ENCODE results near the gene B3GAT3.
"Not testable (repeated sequence)": the region's sequence is repeated elsewhere in the genome, so short reads cannot be mapped to it uniquely, and the experiment has no call there.

Gene B3GAT3

DNA sequence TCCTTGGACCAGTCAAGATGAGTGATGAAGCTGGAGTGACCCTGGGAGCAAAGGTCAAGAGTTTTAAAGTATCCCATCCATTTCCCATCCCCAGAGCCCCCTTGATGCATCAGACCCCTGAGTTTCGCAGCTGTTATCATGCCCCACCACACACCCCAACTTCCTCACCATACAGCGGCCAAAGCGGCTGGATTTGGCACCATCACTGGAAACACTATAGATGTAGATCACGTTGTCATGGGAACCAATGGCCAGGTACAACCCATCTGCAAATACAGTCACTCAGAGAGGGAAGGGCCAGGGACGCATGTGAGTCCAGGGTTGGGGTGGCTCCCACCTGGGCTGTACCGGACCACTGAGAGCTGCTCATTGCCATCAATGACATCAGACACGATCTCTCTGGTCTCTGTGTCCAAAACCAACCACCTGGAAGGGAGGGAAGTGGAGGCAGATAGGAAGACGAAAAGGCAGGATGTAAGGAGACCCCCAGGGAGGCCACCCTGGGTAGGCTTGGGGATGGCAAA, 17.9 kb downstream of the B3GAT3 start:
- DNase-seq (ENCODE audit: low spot score): no peak

DNA sequence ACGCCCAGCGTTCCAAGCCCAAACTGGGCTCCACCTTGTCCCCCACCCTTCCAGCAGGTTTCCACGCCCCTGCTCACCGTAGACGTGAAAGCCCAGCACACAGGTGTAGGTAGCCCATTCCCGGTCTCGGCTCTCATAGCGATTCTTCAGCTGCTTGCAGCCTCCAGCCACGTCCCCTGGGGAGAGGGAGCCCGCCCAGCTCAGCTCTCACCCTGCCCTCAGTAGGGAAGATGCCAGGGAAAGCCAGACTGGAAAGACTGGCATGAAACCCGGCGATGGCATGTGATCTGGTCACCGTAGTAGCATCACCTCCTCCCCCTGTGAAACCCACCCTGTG, 18.7 kb downstream of the B3GAT3 start:
- DNase-seq (ENCODE audit: low spot score): no peak

DNA sequence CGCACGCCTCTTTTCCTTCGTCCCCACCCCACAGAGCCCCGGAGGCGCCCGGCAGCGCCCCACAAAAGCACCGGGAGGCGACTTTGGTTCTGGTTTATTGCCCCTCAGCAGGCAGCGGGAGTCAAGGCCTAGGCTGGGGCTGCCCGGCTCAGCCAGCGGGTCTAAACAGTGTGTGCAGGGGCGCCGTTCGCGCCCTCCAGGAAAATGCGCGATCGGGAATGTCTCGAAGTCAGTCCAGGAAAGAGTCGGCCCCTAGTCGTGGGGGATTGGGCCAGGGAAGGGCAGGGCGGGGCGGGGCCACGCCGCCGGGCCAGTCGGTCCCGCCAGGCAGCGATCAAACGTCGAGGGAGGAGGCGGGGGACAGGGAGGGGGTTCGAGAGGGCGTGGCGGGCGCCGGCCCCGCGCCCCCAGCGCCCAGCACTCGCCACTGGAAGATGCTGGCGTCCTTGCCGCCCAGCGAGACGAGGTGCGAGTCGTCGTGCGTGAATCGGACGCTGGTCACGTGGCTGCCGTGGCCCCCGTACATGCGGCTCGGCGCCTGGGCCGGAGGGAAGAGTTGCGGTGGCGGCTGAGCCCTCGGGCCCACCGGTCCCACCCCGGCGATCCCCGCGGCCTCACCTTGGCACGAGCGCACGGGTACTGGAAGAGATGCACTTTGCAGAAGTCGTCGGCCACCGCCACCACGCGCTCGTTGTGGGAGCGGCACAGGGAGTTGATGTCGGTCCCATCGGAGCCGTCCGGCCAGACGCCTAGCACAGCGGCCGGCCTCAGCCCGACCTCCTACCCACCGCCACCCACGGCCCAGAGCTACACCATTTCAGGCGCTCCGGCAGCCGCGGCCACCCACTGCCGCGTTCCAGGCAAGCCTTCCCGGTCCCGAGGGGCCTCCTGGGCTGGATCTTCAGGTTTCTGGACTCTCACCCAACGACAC, 19.4 kb downstream of the B3GAT3 start:
- DNase-seq (ENCODE audit: low spot score): peak; percentile 82

DNA sequence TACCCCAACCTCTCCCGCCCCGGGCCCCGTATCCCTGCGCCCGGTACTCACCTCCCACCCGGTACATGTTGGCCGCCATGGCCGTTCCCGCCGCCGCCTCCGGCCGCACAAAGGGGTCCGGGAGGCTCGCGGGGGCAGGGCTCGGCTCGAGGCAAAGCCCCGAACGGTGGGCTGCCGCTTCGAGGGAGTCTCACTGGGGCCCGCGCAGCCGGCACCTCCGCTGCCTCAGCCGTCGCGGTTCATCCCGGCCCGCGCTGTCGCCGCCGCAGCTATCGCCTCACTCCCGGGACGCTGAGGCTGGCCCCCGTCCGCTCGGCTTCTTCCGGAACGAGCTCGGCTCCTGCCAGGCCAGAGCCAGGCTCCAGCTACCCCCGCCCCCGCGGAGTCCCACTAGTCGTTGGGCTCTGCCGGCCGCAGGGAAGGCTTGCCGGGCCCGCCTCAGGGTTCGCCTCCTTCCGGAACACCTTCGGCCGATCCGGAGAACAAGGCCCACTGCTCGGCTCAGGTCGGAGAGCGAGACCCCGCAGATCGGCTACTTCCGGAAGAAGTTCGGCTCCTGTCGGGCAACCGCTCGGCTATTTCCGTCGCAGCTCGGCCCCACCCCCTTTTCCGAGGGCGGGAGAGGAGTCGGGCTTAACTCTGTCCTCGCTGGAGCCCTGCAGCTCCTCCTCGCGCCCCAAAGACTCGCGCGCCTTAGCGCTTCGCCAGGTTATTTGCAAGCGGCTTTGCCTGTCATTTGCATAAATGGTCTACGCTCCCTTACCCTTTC, 20.2 kb downstream of the B3GAT3 start, which contains the start of gene MTA2:
Gene MTA2 (minus strand): TSS at position 494 of the 769 bp plus-strand sequence. CDS start 415 bp downstream, at position 79.
- DNase-seq (ENCODE audit: low spot score): peak; percentile 98

DNA sequence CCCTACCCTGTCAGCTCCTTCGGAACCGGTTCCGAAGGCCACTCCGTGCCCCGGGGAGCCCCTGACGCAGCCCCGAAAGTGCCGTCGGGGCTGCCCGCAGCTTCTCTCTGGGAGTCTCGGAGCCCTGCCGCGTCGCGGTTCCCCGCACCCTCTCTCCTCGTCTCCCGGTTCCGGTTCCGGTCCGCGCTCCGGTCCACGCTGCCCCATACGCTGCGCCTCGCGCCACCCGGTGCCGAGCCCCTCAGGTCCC, 20.7 kb downstream of the B3GAT3 start:
- DNase-seq (ENCODE audit: low spot score): no peak

DNA sequence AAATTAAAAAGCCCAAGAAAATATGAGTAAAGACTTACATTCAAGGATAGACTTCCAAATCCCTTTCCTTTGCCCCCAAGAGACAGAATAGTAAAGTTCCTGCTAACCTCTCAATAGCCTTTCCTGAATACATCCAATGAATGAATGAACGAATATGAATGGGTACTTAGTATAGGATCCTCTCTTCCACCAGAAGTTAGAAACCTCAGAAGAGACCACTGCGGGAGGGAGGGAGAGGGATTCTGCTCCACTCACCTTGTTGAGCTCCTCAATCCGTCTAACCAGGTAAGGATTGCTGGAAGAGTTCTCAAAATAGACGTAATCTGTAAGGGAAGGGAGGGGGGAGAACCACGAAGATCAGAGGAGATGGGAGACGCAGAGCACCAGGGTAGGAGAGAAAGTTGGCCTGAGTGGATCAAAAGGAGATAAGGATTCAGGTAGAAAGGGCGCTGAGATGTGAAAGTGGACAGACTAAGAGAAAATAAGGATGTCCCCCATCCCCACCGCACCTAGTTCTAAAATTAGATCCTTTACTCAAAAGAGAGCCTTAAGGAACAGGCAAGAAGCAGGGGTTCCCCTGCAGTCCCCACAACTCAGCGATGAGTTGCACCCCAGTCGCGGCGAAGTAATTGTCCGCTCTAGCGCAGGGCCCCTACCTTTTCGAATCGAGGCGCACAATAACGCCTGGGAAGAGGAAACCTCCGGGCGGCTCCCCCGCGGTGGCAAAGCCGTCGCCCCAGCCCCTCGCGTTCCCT, 21.2 kb downstream of the B3GAT3 start:
- no peak for DNase-seq (ENCODE audit: low spot score)

DNA sequence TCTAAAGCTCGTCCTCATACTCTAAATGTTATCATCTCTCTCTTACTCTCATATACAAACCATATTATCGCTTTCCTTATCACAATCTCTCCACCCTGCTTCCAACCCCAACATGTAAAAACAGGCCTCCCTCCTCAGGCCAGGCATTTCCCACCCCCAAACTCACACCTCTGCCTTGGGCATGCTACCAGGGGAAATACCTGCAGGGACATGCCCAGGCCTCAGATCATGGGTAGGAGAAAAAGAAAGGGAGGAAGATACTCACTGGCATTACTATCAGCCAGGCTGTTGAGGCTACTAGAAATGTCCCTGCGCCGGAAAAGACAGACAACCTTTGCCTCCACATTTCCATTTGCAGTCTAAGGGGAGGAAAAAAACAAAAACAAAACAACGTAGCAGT, 21.9 kb downstream of the B3GAT3 start:
- no peak for DNase-seq (ENCODE audit: low spot score)

DNA sequence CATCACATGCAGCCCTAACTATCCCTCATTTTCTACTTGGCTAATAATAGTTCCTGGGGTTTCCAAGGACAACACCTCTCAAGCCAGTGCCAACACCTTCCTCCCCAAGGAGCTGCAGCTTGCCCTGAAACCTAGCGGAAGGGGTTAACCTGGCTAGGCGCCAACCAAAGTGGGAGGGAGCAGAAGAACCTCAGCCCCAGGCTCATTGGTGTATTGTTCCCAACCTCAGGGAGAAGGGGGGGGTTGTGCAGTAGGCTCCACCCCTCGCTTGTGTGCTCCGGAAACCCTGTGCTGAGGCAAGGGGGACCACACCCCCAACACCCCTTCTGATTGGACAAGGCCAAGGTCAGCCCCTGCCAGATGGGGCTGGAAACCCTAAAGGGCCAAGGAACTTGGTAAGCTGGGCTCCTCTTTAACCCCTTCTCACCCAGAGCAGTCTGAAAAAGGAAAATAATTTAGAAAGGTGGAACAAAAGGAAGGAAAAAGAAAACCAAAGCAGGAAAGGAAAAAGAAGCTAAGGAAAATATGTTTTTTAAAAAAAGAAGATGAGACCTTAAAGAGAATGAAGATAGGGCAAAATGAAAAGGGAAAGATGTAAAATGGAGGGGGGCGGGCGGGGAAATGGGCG, 22.6 kb downstream of the B3GAT3 start:
- DNase-seq (ENCODE audit: low spot score): peak; percentile 99

DNA sequence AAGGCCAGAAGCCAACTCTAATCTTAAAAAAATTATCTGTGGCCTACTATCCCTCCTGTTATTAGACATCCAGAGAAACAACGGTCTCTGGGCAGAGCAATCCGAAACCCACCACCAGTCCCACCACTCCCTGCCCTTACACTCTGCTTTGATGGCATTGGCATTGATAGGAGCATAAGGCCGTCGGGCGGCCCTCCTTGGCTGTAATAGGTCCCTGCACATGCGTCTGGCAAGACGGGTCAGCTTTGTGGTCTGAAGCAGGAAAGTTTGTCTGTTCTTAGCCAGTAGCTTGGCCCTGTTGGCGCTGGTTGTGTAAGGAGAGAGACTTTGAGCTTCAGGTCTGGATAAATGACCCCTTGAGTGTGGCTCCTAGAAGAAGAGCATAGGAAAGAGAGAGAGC, 26.7 kb downstream of the B3GAT3 start:
- no peak for DNase-seq (ENCODE audit: low spot score)

DNA sequence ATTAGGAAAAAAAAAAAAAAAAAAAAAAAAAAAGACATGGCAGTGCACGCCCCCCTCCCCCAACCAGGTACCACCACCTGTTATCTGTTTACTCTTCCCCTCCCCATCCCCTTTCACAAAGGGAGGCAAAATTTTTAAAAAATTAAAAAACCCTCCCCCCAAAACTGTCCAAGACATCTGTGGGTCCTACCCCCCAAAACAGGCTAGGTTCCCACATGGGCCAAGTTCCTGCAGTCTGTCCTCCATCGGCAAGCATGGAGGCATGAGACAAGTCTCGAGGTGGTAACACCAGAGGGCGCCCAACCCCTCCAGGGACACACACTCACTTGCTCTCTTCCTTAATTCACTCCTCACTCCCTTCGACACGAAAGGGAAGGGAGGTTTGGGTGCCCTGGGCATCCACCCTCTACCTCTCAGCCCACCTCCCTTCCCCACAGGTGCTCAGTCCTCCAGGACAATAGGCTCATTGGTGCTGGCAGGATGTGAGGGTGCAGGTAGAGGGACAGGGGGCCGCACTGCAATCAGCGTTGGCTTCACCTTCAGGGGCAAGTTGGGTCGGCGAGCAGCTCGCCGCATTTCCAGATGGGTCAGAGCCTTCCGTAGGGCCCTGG, 28.2 kb downstream of the B3GAT3 start:
- peak; percentile 76 for DNase-seq (ENCODE audit: low spot score)

DNA sequence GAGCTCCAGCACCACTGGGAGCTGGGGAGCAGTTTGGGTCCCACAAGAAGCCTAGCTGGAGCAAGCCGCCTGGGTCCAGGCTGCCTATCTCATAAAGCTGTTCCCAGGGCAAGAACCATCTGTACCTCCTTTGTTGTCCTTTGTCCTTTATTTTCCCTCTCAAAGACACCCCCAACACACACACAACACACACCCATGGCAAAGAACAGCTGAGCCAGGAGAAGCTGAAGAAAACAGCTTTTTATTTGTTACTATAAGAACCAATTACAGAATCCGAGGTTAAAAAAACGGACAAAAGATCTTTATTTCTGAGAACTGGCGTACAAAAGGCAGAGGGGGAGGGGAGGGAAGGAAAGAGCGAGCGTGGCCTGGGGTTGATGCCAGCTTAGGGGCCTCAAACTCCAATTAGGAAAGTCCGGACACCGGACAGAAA, 28.8 kb downstream of the B3GAT3 start:
- no peak for DNase-seq (ENCODE audit: low spot score)

DNA sequence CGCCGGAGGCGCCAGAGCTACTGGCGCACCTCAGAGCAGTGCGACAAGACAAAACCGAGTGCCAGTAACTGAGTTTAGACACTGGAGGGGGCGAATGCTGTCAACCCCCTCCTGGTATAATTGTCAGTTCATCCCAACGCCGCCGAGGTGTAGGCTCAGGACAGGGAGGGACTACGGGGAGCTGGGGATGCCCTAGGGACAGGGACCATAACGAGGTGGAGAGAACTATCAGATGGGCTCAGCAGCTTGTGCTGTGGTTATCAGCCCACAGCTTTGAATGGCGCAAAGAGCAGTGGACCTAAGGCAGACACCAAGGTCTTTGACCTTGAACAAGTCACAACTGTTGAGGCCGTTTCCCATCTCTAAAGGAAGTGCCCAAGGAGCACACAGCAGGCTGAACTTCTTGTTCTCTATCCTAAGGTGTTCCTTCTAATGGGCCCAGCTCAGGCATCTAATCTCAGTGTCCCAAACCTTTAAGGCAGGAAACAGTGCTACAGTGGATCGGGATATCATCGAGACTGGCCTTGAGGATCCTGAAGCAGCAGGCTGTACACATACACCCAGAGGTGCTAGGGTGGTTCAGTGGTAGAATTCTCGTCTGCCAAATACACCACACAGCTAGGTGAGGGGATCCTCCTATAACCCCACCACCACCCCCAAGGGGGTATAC, 29.5 kb downstream of the B3GAT3 start:
- no peak for DNase-seq (ENCODE audit: low spot score)

DNA sequence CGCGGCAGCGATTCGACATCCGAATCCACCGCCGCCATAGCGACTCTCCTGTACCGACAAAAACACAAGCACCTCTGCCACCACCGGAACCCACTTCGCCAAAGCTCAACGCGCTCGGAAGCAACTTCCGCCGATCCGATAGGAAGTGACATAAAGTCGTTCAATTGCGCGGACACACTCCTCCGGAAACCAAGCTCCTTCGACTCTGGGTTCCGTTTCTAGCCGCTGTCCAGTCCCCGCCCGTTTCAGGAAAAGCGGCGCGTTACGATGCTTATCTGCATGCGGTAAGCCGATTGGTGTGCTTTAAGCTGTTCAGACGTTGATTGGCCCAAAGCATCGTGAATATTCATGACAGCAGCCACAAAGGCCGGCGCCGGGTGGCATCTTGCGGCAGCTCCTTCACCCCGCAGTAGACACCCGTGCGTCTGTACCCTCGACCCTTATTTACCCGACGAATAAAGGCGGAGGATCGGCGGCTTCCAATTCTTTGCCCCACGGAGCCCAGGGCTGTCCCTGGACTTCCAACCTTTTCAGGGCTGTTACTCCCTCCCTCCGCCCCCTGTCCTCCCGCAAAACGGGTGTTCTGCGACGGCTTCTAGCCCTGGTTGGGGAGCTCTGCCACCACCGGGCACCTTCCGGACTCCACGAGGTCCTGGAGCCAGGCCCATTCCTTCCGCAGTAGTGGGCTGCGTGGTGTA, 30.2 kb downstream of the B3GAT3 start, which contains the start of gene TUT1:
Gene TUT1 (minus strand): TSS at position 76 of the 698 bp plus-strand sequence. CDS start 38 bp downstream, at position 38.
- peak; percentile 100 for DNase-seq (ENCODE audit: low spot score)

DNA sequence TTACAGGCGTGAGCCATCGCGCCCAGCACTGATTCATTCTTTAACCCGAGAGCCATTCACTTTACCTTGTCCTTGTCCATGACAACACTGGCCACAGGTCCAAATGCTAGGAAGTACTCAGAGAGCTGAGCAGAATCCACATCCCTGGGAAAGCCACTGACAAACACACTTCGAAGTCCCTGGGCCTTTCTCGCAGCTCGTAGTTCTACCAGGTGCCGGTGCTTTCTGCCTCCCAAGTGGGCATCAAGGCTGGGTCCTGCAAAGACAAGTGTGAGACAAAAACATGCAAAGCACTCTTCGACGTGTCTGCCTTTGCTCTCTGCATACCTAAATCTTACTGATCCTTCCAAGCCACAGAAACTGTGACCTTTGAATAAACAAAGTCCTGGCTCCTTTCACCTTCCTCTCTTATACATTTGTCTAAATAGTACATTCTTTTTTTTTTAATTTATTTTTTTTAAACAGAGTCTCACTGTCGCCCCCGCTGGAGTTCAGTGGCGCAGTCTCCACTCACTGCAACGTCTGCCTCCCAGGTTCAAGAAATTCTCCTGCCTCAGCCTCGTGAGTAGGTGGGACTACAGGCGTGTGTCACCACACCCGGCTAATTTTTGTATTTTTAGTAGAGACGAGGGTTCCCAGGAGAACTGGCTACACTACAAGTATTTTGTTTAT, 32.7 kb downstream of the B3GAT3 start:
- peak; percentile 56 for DNase-seq (ENCODE audit: low spot score)

DNA sequence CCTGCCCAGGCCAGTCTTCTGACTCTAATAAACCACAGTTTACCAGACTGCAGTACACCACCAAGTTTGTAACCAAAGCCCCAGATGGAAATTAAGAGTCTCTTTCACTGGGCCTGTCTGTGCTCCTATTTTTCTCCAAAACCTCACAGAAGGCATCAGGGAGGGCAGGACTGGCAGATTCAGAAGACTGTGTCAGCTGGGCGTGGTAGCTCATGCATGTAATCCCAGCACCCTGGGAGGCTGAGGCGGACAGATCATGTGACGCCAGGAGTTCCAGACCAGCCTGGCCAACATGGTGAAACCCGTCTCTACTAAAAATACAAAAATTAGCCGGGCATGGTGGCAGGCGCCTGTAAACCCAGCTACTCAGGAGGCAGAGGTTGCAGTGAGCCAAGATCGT, 36.4 kb downstream of the B3GAT3 start:
- not testable (repeated sequence) for DNase-seq (ENCODE audit: low spot score)

DNA sequence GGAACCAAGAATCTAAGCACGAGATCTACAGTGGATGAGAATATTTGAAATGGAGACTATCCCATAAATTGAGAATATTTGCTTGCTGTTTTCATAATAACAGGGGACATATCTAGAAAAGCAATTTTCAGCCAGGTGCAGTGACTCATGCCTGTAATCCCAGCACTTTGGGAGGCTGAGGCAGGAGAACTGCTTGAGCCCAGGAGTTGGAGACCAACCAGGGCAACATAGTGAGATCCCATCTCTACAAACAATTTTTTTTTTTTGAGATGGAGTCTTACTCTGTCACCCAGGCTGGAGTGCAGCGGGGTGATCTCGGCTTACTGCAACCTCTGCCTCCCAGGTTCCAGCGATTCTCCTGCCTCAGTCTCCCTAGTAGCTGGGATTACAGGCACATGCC, 40.1 kb downstream of the B3GAT3 start:
- DNase-seq (ENCODE audit: low spot score): not testable (repeated sequence)

DNA sequence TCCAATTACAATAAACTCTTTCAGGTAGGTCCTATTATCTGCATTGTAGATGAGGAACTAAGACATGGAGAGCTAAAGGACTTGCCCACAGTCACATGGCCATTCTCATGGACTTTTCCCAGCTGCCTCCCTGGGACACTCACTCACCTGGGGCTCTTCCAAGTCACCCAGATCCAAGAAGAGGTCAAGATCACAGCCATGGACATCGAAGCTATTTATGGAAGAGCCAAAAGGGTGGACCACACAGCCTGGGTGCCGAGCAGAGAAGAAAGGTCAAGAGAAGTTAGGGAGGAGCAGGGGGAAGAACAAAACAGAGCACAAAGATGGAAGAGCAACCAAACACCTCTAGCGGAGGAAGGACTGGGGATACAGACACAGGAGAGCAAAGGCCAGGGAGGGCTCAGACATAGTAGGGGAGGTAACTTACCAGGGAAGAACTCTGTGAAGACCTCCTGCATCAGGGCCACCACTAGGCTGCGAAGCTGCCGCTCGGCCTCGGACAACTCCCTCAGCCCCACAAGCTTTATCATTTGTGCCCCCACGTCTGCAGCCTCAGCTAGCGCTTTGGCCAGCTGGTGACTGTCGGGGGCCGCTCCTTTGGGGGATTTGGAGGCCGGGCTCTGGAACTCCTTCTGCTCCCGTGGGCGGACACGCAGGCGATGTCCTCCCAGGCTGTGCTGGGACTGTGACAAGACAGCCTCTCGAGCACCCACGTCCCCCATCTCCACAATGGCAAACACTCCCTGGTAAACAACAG, 40.6 kb downstream of the B3GAT3 start:
- DNase-seq (ENCODE audit: low spot score): no peak

DNA sequence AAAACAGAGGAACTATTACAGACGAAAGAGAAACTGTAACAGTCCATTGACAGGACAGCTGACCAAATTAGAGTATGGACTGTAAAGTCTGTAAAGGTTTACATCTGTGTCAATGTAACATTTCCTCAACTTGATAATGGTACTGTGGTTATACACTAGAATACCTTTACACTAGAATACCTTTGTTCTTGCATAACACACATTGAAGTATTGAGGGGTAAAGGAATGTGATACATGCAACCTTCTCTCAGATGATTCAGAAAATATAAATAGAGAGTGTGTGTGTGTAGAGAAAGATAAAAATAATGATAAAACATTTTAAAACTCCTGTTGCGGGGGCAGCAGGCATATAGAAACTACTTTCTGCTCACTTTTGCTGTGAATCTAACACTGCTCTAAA, 42.5 kb downstream of the B3GAT3 start:
- no peak for DNase-seq (ENCODE audit: low spot score)

DNA sequence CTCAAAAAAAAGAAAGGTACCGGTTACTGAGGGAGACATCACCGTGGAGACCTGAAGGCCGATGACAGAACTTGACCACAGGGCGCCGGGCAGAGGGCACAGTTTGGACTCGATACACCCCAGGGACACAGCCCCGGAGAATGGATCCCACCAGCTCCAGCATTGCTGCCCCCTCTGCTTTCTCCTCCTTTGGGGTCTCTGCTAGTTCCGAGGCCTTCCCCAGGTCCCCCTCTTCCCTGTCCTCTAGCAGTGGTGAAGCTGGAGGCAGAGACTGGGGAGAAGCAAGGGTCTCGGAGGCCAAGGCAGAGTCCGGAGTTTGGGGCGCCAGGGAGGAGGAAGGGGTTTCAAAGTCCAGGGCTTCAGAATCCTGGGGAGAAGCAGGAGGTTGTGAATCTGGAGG, 43.2 kb downstream of the B3GAT3 start:
- DNase-seq (ENCODE audit: low spot score): no peak

All from RKO (cell line).